H1 (cell line): ENCODE results near the gene LHX2. TPM values are rescaled to one million over a fixed set of nuclear protein-coding genes. Genes with fewer than 3 reads are reported as not detected.

Experiments
- CTCF ChIA-PET: fragments of 300-600 bp; sonication (Branson Sonifier 250); formaldehyde crosslinking; loops from one replicate; lab custom pipeline; 2021; ENCODE audit not compliant: partially characterized antibody; lab: Charles Lee
- POLR2A ChIA-PET: fragments of 300-600 bp; sonication (Branson Sonifier 250); formaldehyde crosslinking; loops from one replicate; lab custom pipeline; 2021; ENCODE audit warnings: inconsistent platforms; ENCODE audit not compliant: partially characterized antibody; lab: Charles Lee
- DNase-seq, 2 experiments: peaks; one replicate each; pipeline versions ENCODE4 v3.0.0 to v3.0.0-alpha.2; 2010 to 2022; ENCODE audit warnings: low spot score in 2 of 2, low read depth in 1 of 2, mixed read lengths in 1 of 2
- FAIRE-seq: peaks from 2 replicates; lab custom pipeline; 2011; peaks lifted over from hg19 to GRCh38; lab: Jason Lieb, UNC
- H2AFZ ChIP-seq: 2 replicates; pipeline ENCODE4 v1.8.1; 2012; ENCODE audit warnings: low read length, inconsistent platforms
- H2AK5ac ChIP-seq: 2 replicates; pipeline ENCODE4 v1.6.1; 2013; ENCODE audit warnings: low read depth, low read length
- H2BK120ac ChIP-seq: replicated peaks from 2 replicates; pipeline ENCODE3; 2013; ENCODE audit warnings: low read depth, low read length, inconsistent platforms
- H2BK12ac ChIP-seq: 2 replicates; pipeline ENCODE4 v1.6.1; 2013; ENCODE audit warnings: low read depth, low read length
- H2BK15ac ChIP-seq: 2 replicates; pipeline ENCODE4 v1.6.1; 2013; ENCODE audit warnings: low read length
- H2BK20ac ChIP-seq: 2 replicates; pipeline ENCODE4 v1.6.1; 2013; ENCODE audit warnings: low read length
- H2BK5ac ChIP-seq: 2 replicates; pipeline ENCODE4 v1.6.1; 2013; ENCODE audit warnings: low read depth, low read length
- H3K14ac ChIP-seq: 2 replicates; pipeline ENCODE4 v1.6.1; 2013; ENCODE audit warnings: inconsistent platforms; ENCODE audit not compliant: insufficient read length
- H3K18ac ChIP-seq: 2 replicates; pipeline ENCODE4 v1.6.1; 2013; ENCODE audit warnings: low read length; ENCODE audit errors: extremely low read depth
- H3K23ac ChIP-seq: 2 replicates; pipeline ENCODE4 v1.6.1; 2013; ENCODE audit warnings: inconsistent platforms; ENCODE audit not compliant: insufficient read length
- H3K23me2 ChIP-seq: 2 replicates; pipeline ENCODE4 v1.6.1; 2013; ENCODE audit warnings: low read depth, low read length
- H3K27ac ChIP-seq: 2 replicates; pipeline ENCODE4 v1.6.1; 2011; ENCODE audit warnings: low read depth, low read length, inconsistent platforms
- H3K27me3 ChIP-seq, 4 experiments: replicated peaks in 1 of 4; 1 replicate in 1 of 4; 2 replicates in 3 of 4; pipeline versions ENCODE4 v1.6.1 to v1.8.1; 2011 to 2013; ENCODE audit warnings: low read length in 3 of 4, mild to moderate bottlenecking in 3 of 4, inconsistent platforms in 2 of 4, mixed read lengths in 2 of 4, moderate library complexity in 1 of 4; ENCODE audit not compliant: control insufficient read depth in 3 of 4, insufficient read depth in 3 of 4; ENCODE audit errors: extremely low read depth in 1 of 4
- H3K36me3 ChIP-seq, 4 experiments: 2 replicates each; pipeline versions ENCODE4 v1.6.1 to v1.8.1; 2011 to 2013; ENCODE audit warnings: mild to moderate bottlenecking in 4 of 4, low read length in 3 of 4, moderate library complexity in 2 of 4, control low read depth in 1 of 4, inconsistent platforms in 1 of 4; ENCODE audit not compliant: insufficient read depth in 4 of 4, control insufficient read depth in 2 of 4
- H3K4ac ChIP-seq: replicated peaks from 2 replicates; pipeline ENCODE3; 2013; ENCODE audit warnings: low read length, low read depth, mixed read lengths, inconsistent platforms; ENCODE audit not compliant: insufficient read length
- H3K4me1 ChIP-seq, 4 experiments: replicated peaks in 1 of 4; 1 replicate in 1 of 4; 2 replicates in 3 of 4; pipeline versions ENCODE4 v1.6.1 to v1.8.1; 2011 to 2013; ENCODE audit warnings: low read length in 3 of 4, inconsistent platforms in 2 of 4, mixed read lengths in 1 of 4; ENCODE audit not compliant: insufficient read depth in 4 of 4, control insufficient read depth in 3 of 4
- H3K4me2 ChIP-seq, 2 experiments: 2 replicates each; pipeline versions ENCODE4 v1.6.1 to v1.8.1; 2011 to 2013; ENCODE audit warnings: low read depth in 2 of 2, low read length in 2 of 2, control low read depth in 1 of 2, inconsistent platforms in 1 of 2, mild to moderate bottlenecking in 1 of 2; ENCODE audit not compliant: insufficient read depth in 1 of 2
- H3K4me3 ChIP-seq, 4 experiments: fragments of 200-600, 300-600 bp in 1 of 4; sonication (generic), shearing (Covaris generic), sonication (Bioruptor Twin) in 1 of 4; 2 replicates each; pipeline versions ENCODE4 v1.5.1 to v1.8.1; 2011 to 2016; ENCODE audit warnings: low read length in 4 of 4, low read depth in 3 of 4, control low read depth in 2 of 4, inconsistent platforms in 2 of 4, mild to moderate bottlenecking in 2 of 4, mixed read lengths in 1 of 4, moderate library complexity in 1 of 4; ENCODE audit not compliant: insufficient read depth in 2 of 4; ENCODE audit errors: extremely low read depth in 1 of 4
- H3K56ac ChIP-seq: replicated peaks from 2 replicates; pipeline ENCODE3; 2013; ENCODE audit warnings: low read depth, mild to moderate bottlenecking, mixed read lengths, low read length, inconsistent platforms; ENCODE audit not compliant: insufficient read length
- H3K79me1 ChIP-seq: 2 replicates; pipeline ENCODE4 v1.6.1; 2013; ENCODE audit warnings: low read depth, low read length, control low read depth
- H3K79me2 ChIP-seq, 2 experiments: 2 replicates each; pipeline versions ENCODE4 v1.6.1 to v1.8.1; 2012 to 2013; ENCODE audit warnings: low read length in 2 of 2, mild to moderate bottlenecking in 2 of 2, inconsistent platforms in 1 of 2; ENCODE audit not compliant: insufficient read depth in 2 of 2, control insufficient read depth in 1 of 2
- H3K9ac ChIP-seq, 4 experiments: replicated peaks in 1 of 4; 1 replicate in 1 of 4; 2 replicates in 3 of 4; pipeline versions ENCODE4 v1.6.1 to v1.8.1; 2011 to 2013; ENCODE audit warnings: low read depth in 3 of 4, low read length in 3 of 4, control low read depth in 2 of 4, mild to moderate bottlenecking in 2 of 4, moderate library complexity in 2 of 4, inconsistent platforms in 1 of 4; ENCODE audit errors: extremely low read depth in 1 of 4
- H3K9me3 ChIP-seq, 2 experiments: 2 replicates each; pipeline versions ENCODE4 v1.6.1 to v1.8.1; 2012 to 2013; ENCODE audit warnings: mild to moderate bottlenecking in 2 of 2, moderate library complexity in 2 of 2, control low read depth in 1 of 2, inconsistent platforms in 1 of 2, low read depth in 1 of 2, low read length in 1 of 2, mixed read lengths in 1 of 2; ENCODE audit not compliant: insufficient read depth in 2 of 2
- H4K20me1 ChIP-seq, 2 experiments: replicated peaks in 1 of 2; 2 replicates each; pipeline versions ENCODE3 to v1.8.1; 2011 to 2013; ENCODE audit warnings: inconsistent platforms in 2 of 2, low read length in 2 of 2, mild to moderate bottlenecking in 1 of 2; ENCODE audit not compliant: insufficient read depth in 2 of 2, control insufficient read depth in 1 of 2
- H4K5ac ChIP-seq: 2 replicates; pipeline ENCODE4 v1.6.1; 2013; ENCODE audit warnings: low read length, low read depth, mixed read lengths, inconsistent platforms; ENCODE audit not compliant: insufficient read length
- H4K8ac ChIP-seq: 2 replicates; pipeline ENCODE4 v1.8.0; 2013; ENCODE audit warnings: mild to moderate bottlenecking, moderate library complexity, low read length, inconsistent platforms; ENCODE audit not compliant: insufficient read depth; ENCODE audit errors: extremely low read depth
- H4K91ac ChIP-seq: replicated peaks from 2 replicates; pipeline ENCODE3; 2013; ENCODE audit warnings: low read length, mixed read lengths, inconsistent platforms; ENCODE audit not compliant: insufficient read length
- EGR1 ChIP-seq: IDR thresholded peaks from 2 replicates; pipeline ENCODE4 v1.6.1; 2011; ENCODE audit warnings: low read depth, low read length, borderline replicate concordance
- EZH2 ChIP-seq: fragments of 200-600 bp; sonication (generic); IDR thresholded peaks from 2 replicates; pipeline ENCODE4 v1.7.1; 2012; ENCODE audit warnings: low read depth, mild to moderate bottlenecking, moderate library complexity, low read length, inconsistent platforms; ENCODE audit not compliant: severe bottlenecking
- SP1 ChIP-seq: IDR thresholded peaks from 2 replicates; pipeline ENCODE4 v1.6.1; 2011; ENCODE audit warnings: low read depth, low read length
- WGBS, 2 experiments: shearing (Covaris generic) in 1 of 2; methylation state at CpG; one replicate each; pipeline versions ENCODE4 v1.1.6 to v1.1.7; 2013 to 2015; ENCODE audit warnings: low lambda C conversion rate in 2 of 2, mixed read lengths in 2 of 2, inconsistent platforms in 1 of 2, low coverage in 1 of 2, missing lambda C conversion rate in 1 of 2; ENCODE audit not compliant: insufficient replicate concordance in 2 of 2, insufficient coverage in 1 of 2, insufficient read length in 1 of 2; ENCODE audit errors: extremely low coverage in 1 of 2, missing lambda C conversion rate in 1 of 2; 5-methylcytosine and 5-hydroxymethylcytosine counted together
- polyA plus RNA-seq, 7 experiments: library from polyadenylated mRNA; depleted of rRNA in 3 of 7; stranded (reverse) in 5 of 7; unstranded in 2 of 7; fragments of >200 nt in 5 of 7; fragments of 200-250 nt in 2 of 7; gene quantifications; 1 replicate in 5 of 7; 2 replicates in 1 of 7; 4 replicates in 1 of 7; pipeline versions ENCODE4 v1.2.1 to v1.2.3, GENCODE V29; 2011 to 2013; ENCODE audit warnings: missing spikeins in 2 of 7, mixed read lengths in 2 of 7
- total RNA-seq: library from RNA; stranded (reverse); fragmentation: NEBNext Ultra II Directional; extraction: Animal tissue kit (Norgen Biotek cat#: 25700); gene quantifications from 2 replicates; pipeline ENCODE4 v1.2.1, GENCODE V29; 2021

The LHX2 gene
- total and polyA plus RNA-seq, 2 of the 8 experiments (the other 6 are each of a cell fraction or from before 2014, with no cell fraction given) = 0.11 to 0.86 TPM

- peaks cover 87 to 98% (median 95%) of the 10 kb centered on the region in 4 experiments for H3K27me3 ChIP-seq
- no peaks in the 10 kb centered on the region for H3K79me2 ChIP-seq
- H3K14ac ChIP-seq = no peak overlapping the region
- peaks cover 20 to 36% of the 10 kb centered on the region in 2 experiments for H4K20me1 ChIP-seq
- H3K23me2 ChIP-seq = peaks cover 2% of the 10 kb centered on the region; the same call in 1 of the 2 replicates
- no peaks in the 10 kb centered on the region for H3K79me1 ChIP-seq
- no peak overlapping the region for H2AK5ac ChIP-seq
- H3K4me1 ChIP-seq = peaks cover 9 to 52% (median 23%) of the 10 kb centered on the region in 4 experiments
- no peak overlapping the region for H2BK12ac ChIP-seq
- no peak overlapping the region for H3K23ac ChIP-seq
- H3K4ac ChIP-seq = no peak overlapping the region
- ChIA-PET CTCF (interaction anchor here (0.6 to 1.6 kb wide), 3 partner anchors 10 to 28 kb away, joined by 3 read pairs; no protein-coding TSS in a partner anchor), POLR2A (interaction anchor here (1.3 to 1.6 kb wide), 2 partner anchors 10 kb away, joined by 6 read pairs; no protein-coding TSS in a partner anchor)
- WGBS, 2 experiments = 5% methylated on average over 28 of the region's 38 CpGs; no CpG with 5 or more reads in 1 of the 2 experiments
- no peak overlapping the region for H2AFZ ChIP-seq
- no peaks in the 10 kb centered on the region for H3K9me3 ChIP-seq
- H2BK120ac ChIP-seq = no peak overlapping the region
- H3K4me2 ChIP-seq = peak overlapping the region; percentile 62 to 78
- FAIRE-seq (no peak), DNase-seq (no peak)
- H4K8ac ChIP-seq = no peak overlapping the region
- H3K36me3 ChIP-seq = peaks cover 0 to 13% (median 0%) of the 10 kb centered on the region in 4 experiments; a peak in 1 of 8 replicates
- H3K18ac ChIP-seq = no peak overlapping the region
- H4K5ac ChIP-seq = no peak overlapping the region
- H3K56ac ChIP-seq = no peak overlapping the region
- H3K27ac ChIP-seq = no peak overlapping the region
- no peak overlapping the region for H2BK15ac ChIP-seq
- H4K91ac ChIP-seq = no peak overlapping the region
- no peak overlapping the region for H3K9ac ChIP-seq
- H3K4me3 ChIP-seq = peak overlapping the region; percentile 5 to 67 (median 48); a peak in 7 of 8 replicates
- no peak overlapping the region for H2BK20ac ChIP-seq
- no peak overlapping the region for H2BK5ac ChIP-seq
- TF ChIP-seq SP1 = no peak
- peak; percentile 14 for TF ChIP-seq EZH2
- peak; percentile 76 for TF ChIP-seq EGR1
Observed at GRCh38 chr9:124008303-124008693, 3.3 kb upstream of the LHX2 start.
